Kidney epithelial cell (primary cell): Measurements from ENCODE around the gene NAPEPLD. TPM values are rescaled to one million over a fixed set of nuclear protein-coding genes. Genes with fewer than 3 reads are reported as not detected.
"Not testable (repeated sequence)": the region's sequence is repeated elsewhere in the genome, so short reads cannot be mapped to it uniquely, and the experiment has no call there.

Experiments used
- DNase-seq: peaks from one replicate; pipeline ENCODE4 v3.0.0-alpha.2; 2010; ENCODE audit warnings: low read depth
- H3K27me3 ChIP-seq: 2 replicates; pipeline ENCODE4 v1.6.0; 2011; ENCODE audit warnings: low read length; ENCODE audit not compliant: control insufficient read depth, insufficient read depth
- H3K36me3 ChIP-seq: 2 replicates; pipeline ENCODE4 v1.5.1; 2011; ENCODE audit warnings: low read length; ENCODE audit not compliant: control insufficient read depth, insufficient read depth
- H3K4me3 ChIP-seq: 2 replicates; pipeline ENCODE4 v1.5.1; 2011; ENCODE audit warnings: low read depth, mild to moderate bottlenecking, control low read depth, low read length
- CTCF ChIP-seq: IDR thresholded peaks from 2 replicates; pipeline ENCODE4 v1.5.1; 2011; ENCODE audit warnings: mild to moderate bottlenecking, moderate library complexity, low read length, control low read depth, inconsistent platforms; ENCODE audit not compliant: insufficient read depth, poor library complexity, severe bottlenecking
- total RNA-seq: library from RNA; depleted of rRNA; stranded (reverse); fragments of >200 nt; gene quantifications from 2 replicates; pipeline ENCODE4 v1.2.3, GENCODE V29; 2015

Gene NAPEPLD
- total RNA-seq, 1 donor from 2014 or later = 9.6 TPM

DNA sequence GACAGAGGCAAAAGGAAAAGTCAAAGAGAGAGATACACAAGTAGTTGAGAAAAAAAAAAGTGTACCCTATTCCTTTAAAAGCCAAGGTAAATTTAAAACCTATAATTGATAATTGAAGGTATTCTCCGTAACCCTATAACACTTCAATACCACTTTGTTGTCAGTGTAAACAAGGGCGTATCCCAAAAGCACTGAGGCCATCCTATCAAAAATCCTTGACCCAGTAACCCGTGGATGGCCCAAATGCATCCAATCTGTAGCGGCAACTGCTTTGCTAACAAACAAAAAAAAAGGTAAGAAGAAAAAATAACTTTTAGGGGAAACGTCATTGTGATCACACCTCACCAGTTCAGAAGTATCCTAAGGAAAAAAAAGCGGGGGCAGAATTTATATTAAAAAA is 5.1 kb upstream of the NAPEPLD start:
- DNase-seq = no peak
- Histone ChIP-seq H3K36me3 (no peaks in the 10 kb centered on the region), H3K27me3 (no peaks in the 10 kb centered on the region), H3K4me3 (no peak overlapping the region)
- TF ChIP-seq CTCF = no peak

- not testable (repeated sequence) for H3K36me3 ChIP-seq, DNase-seq, H3K27me3 ChIP-seq, H3K4me3 ChIP-seq
Observed at GRCh38 chr7:103152744-103153617, 4.1 kb upstream of the NAPEPLD start.

DNA sequence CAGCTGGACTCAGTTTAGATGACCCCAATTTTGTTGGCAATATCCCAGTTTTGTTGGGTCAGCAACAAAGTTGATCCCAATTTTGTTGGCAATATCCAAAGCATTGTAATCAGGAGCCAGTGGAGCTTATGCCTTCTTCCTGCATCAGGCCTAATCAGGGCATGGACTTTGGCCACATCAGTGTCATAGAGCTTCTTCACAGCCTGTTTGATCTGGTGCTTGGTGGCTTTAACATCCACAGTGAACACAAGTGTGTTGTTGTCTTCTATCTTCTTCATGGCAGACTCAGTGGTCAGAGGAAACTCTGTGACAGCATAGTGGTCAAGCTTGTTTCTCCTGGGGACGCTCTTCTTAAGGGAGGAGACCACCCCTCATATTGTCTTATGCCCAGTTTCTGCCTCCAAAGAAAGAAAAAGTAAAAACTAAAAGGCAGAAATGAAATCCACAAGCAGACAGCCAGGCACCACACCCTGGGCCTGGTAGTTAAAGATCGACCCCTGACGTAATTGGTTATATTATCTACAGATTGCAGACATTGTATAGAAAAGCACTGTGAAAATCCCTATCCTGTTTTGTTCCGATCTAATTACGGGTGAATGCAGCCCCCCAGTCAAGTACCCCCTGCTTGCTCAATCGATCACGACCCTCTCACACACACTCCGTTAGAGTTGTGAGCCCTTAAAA is 3.2 kb upstream of the NAPEPLD start:
- H3K27me3 ChIP-seq, DNase-seq, H3K36me3 ChIP-seq, H3K4me3 ChIP-seq: not testable (repeated sequence)

DNA sequence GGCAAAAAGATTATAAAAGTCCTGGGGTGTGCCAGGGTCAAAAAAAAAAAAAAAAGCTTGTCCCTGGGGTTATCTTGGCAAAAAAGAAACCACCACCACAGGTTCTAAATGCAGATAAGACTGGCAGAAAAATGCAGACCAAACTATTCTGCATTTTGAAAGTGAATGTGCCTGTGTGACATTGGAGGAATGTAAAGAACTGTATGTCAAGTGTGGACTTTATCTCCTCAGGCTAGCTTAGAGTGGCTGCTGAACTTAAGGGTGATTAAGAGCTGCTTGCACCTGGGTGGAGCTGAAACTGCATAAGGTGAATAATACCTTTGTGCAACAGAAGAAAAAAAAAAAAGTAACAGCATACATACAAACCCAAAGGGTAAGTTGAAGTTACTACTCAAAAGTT is 1.3 kb upstream of the NAPEPLD start:
- H3K27me3 ChIP-seq = no peaks in the 10 kb centered on the region
- no peaks in the 10 kb centered on the region for H3K36me3 ChIP-seq
- TF ChIP-seq CTCF = no peak
- DNase-seq = no peak
- H3K4me3 ChIP-seq = no peak overlapping the region

DNA sequence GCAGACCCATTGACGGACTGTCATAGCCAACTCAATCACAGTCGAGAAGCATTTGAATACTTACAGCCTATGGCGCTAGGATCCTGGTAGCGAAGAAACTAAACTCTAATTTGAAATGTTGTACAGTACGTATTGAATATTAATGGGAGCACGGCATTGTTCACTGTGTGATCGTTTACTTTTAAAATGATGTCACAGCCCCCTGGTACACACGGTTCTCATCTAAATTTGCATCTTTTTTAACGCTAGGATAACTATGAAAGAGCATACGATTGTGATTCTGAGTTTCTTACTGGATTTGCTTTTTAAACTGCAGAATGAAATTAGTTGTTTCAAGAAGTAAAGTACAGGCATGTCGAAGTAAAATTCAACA is 895 bp upstream of the NAPEPLD start:
- H3K27me3 ChIP-seq = no peaks in the 10 kb centered on the region
- no peak for TF ChIP-seq CTCF
- DNase-seq = no peak
- H3K36me3 ChIP-seq = no peaks in the 10 kb centered on the region
- no peak overlapping the region for H3K4me3 ChIP-seq

- peak overlapping the region; percentile 82 for H3K4me3 ChIP-seq
- no peak for DNase-seq
- H3K36me3 ChIP-seq = no peaks in the 10 kb centered on the region
- no peaks in the 10 kb centered on the region for H3K27me3 ChIP-seq
- no peak for TF ChIP-seq CTCF
Observed at GRCh38 chr7:103148131-103148993, 537 bp downstream of the NAPEPLD start.

DNA sequence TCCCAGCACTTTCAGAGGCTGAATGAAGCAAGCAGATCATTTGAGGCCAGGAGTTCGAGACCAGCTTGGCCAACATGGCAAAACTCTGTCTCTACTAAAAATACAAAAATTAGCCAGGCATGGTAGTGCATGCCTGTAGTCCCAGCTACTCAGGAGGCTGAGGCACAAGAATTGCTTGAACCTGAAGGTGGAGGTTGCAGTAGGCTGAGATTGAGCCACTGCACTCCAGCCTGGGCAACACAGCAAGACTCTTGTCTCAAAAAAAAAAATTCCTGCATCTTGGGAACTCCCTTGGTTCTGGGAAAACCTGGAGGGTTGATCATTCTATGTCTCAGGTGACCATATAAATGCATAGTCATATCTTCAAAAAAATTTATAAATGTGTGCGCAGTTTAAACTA is 4.1 kb downstream of the NAPEPLD start:
- not testable (repeated sequence) for H3K4me3 ChIP-seq, DNase-seq, H3K36me3 ChIP-seq, H3K27me3 ChIP-seq
